ENCODE measurements around the gene THAP11.

The THAP11 gene

GRCh38 chr16:67841816-67842508 lies at the start of gene THAP11:
TSS of gene THAP11 (plus strand) at chr16:67842320. CDS start at chr16:67842555, 235 bp downstream.
- Histone ChIP-seq H3K4me3 (ENCODE audit: low read depth, low read length, poor library complexity, severe bottlenecking) (peak within 1 kb of the TSS; percentile 95), H3K9me2 (ENCODE audit: low read depth, low read length) (no peaks in the 10 kb centered on the region), H3K4me1 (ENCODE audit: insufficient read depth, low read length, severe bottlenecking) (peaks cover 42% of the 10 kb centered on the region), H3K9ac (ENCODE audit: low read length) (peak within 1 kb of the TSS; percentile 90), H3K4me2 (ENCODE audit: low read length) (peak within 1 kb of the TSS; percentile 92), H3K79me2 (ENCODE audit: insufficient read depth, low read length) (no peaks in the 10 kb centered on the region), H3K9me3 (ENCODE audit: low read length) (no peaks in the 10 kb centered on the region), H4K20me1 (ENCODE audit: insufficient read depth, low read length) (no peaks in the 10 kb centered on the region), H3F3A (ENCODE audit: insufficient read depth, low read length) (no peaks in the 10 kb centered on the region), H3K27me3 (ENCODE audit: insufficient read depth, low read length) (no peaks in the 10 kb centered on the region), H2AFZ (ENCODE audit: low read length) (peak within 1 kb of the TSS; percentile 57; the same call in 1 of the 2 replicates), H3K36me3 (ENCODE audit: insufficient read depth, low read length) (no peaks in the 10 kb centered on the region; the same call in 1 of the 2 replicates), H3K27ac (ENCODE audit: low read depth, low read length, poor library complexity, severe bottlenecking) (peak within 1 kb of the TSS; percentile 87)
- no peak for TF ChIP-seq EZH2 (IDR thresholded peaks at IDR 0.05; ENCODE audit: borderline replicate concordance, low read length)
- TF ChIP-seq, protein P1, sequence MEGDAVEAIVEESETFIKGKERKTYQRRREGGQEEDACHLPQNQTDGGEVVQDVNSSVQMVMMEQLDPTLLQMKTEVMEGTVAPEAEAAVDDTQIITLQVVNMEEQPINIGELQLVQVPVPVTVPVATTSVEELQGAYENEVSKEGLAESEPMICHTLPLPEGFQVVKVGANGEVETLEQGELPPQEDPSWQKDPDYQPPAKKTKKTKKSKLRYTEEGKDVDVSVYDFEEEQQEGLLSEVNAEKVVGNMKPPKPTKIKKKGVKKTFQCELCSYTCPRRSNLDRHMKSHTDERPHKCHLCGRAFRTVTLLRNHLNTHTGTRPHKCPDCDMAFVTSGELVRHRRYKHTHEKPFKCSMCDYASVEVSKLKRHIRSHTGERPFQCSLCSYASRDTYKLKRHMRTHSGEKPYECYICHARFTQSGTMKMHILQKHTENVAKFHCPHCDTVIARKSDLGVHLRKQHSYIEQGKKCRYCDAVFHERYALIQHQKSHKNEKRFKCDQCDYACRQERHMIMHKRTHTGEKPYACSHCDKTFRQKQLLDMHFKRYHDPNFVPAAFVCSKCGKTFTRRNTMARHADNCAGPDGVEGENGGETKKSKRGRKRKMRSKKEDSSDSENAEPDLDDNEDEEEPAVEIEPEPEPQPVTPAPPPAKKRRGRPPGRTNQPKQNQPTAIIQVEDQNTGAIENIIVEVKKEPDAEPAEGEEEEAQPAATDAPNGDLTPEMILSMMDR (IDR thresholded peaks at IDR 0.05; ENCODE audit: low read length): peak; percentile 64

DNA sequence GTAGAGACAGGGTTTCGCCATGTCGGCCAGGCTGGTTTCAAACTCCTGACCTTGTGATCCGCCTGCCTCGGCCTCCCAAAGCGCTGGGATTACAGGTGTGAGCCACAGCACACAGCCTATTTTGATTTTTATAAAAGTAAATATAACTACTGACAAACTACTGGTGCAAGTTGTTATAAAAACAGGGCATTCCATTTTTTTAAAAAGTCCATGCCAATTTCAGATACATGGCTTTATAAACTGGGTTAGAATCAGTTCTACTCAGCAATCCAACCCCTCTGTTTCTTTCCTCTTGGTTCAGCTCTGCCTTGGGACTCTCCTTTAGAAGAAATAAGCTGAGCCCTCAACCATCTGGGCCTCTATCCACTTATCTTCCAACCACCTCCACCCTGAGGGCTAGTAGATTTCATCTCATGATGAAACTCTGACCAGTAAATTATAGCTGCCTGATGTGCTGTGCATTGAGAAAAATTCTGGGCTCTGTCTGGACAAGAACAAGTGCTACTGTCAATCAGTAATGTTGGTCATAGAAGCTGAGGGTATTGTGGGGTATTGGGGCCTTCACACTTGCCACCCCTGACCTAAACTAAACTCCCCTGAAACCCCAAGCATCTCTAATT lies 45.9 kb upstream of the THAP11 start:
- no peaks in the 10 kb centered on the region for H4K20me1 ChIP-seq (ENCODE audit: insufficient read depth, low read length)
- no peaks in the 10 kb centered on the region for H3K9me3 ChIP-seq (ENCODE audit: low read length)
- H2AFZ ChIP-seq (ENCODE audit: low read length): no peak overlapping the region
- no peaks in the 10 kb centered on the region for H3F3A ChIP-seq (ENCODE audit: insufficient read depth, low read length)
- H3K4me2 ChIP-seq (ENCODE audit: low read length): no peak overlapping the region
- peaks cover 27% of the 10 kb centered on the region; the same call in 1 of the 2 replicates for H3K36me3 ChIP-seq (ENCODE audit: insufficient read depth, low read length)
- H3K4me1 ChIP-seq (ENCODE audit: insufficient read depth, low read length, severe bottlenecking): peaks cover under 1% of the 10 kb centered on the region
- H3K27me3 ChIP-seq (ENCODE audit: insufficient read depth, low read length): no peaks in the 10 kb centered on the region
- no peak overlapping the region for H3K27ac ChIP-seq (ENCODE audit: low read depth, low read length, poor library complexity, severe bottlenecking)
- H3K4me3 ChIP-seq (ENCODE audit: low read depth, low read length, poor library complexity, severe bottlenecking): no peak overlapping the region
- H3K9ac ChIP-seq (ENCODE audit: low read length): no peak overlapping the region
- TF ChIP-seq, protein P1 (IDR thresholded peaks at IDR 0.05; ENCODE audit: low read length): no peak
- TF ChIP-seq EZH2 (IDR thresholded peaks at IDR 0.05; ENCODE audit: borderline replicate concordance, low read length): no peak
- H3K9me2 ChIP-seq (ENCODE audit: low read depth, low read length): no peaks in the 10 kb centered on the region
- H3K79me2 ChIP-seq (ENCODE audit: insufficient read depth, low read length): peaks cover 11% of the 10 kb centered on the region

- H3K36me3 ChIP-seq (ENCODE audit: insufficient read depth, low read length): peaks cover 44% of the 10 kb centered on the region; the same call in 1 of the 2 replicates
- H3K27me3 ChIP-seq (ENCODE audit: insufficient read depth, low read length): no peaks in the 10 kb centered on the region
- H3K4me2 ChIP-seq (ENCODE audit: low read length): no peak overlapping the region
- no peaks in the 10 kb centered on the region for H3K9me3 ChIP-seq (ENCODE audit: low read length)
- no peaks in the 10 kb centered on the region for H3F3A ChIP-seq (ENCODE audit: insufficient read depth, low read length)
- H3K9me2 ChIP-seq (ENCODE audit: low read depth, low read length): no peaks in the 10 kb centered on the region
- H3K27ac ChIP-seq (ENCODE audit: low read depth, low read length, poor library complexity, severe bottlenecking): no peak overlapping the region
- peaks cover 20% of the 10 kb centered on the region for H3K79me2 ChIP-seq (ENCODE audit: insufficient read depth, low read length)
- no peaks in the 10 kb centered on the region for H4K20me1 ChIP-seq (ENCODE audit: insufficient read depth, low read length)
- no peak for TF ChIP-seq EZH2 (IDR thresholded peaks at IDR 0.05; ENCODE audit: borderline replicate concordance, low read length)
- TF ChIP-seq, protein P1 (IDR thresholded peaks at IDR 0.05; ENCODE audit: low read length): no peak
- no peak overlapping the region for H3K9ac ChIP-seq (ENCODE audit: low read length)
- H2AFZ ChIP-seq (ENCODE audit: low read length): no peak overlapping the region
- H3K4me3 ChIP-seq (ENCODE audit: low read depth, low read length, poor library complexity, severe bottlenecking): no peak overlapping the region
- peaks cover 30% of the 10 kb centered on the region for H3K4me1 ChIP-seq (ENCODE audit: insufficient read depth, low read length, severe bottlenecking)
These were observed 41.7 kb upstream of the THAP11 start for GRCh38 chr16:67800338-67800926.

Measured in OCI-LY1 (cell line).